AG04449 (cell line): ENCODE data around the gene KRT13.

ENCODE experiments used
- CTCF ChIA-PET: fragments of 350-600 bp; formaldehyde crosslinking; extraction: SDS; loops from one replicate; lab custom pipeline; 2021; ENCODE audit warnings: antibody characterized with exemption; lab: Yijun Ruan, JAX
- POLR2A ChIA-PET: fragments of 400-600, 350-600 bp; formaldehyde crosslinking; extraction: SDS; loops from one replicate; lab custom pipeline; 2020; ENCODE audit warnings: antibody characterized with exemption, inconsistent platforms; lab: Yijun Ruan, JAX
- DNase-seq: peaks from one replicate; pipeline ENCODE4 v3.0.0-alpha.2; 2010; ENCODE audit warnings: low read depth, low spot score
- H3K4me3 ChIP-seq: 2 replicates; pipeline ENCODE4 v1.5.1; 2011; ENCODE audit warnings: low read depth, mild to moderate bottlenecking, control low read depth, low read length
- CTCF ChIP-seq: IDR thresholded peaks from one replicate; pipeline ENCODE4 v1.5.1; 2011; ENCODE audit warnings: mild to moderate bottlenecking, moderate library complexity, low read length, control low read depth, inconsistent platforms; ENCODE audit not compliant: insufficient read depth; ENCODE audit errors: missing control alignments

The KRT13 gene

GRCh38 chr17:41513168-41513547 is 7.7 kb upstream of the KRT13 start:
- ChIA-PET CTCF (interaction anchor here (0.9 to 2.0 kb wide), 4 partner anchors 8 to 152 kb away, joined by 3 to 8 read pairs (median 6); no protein-coding TSS in a partner anchor), POLR2A (no interaction called here)
- DNase-seq = no peak
- no peak overlapping the region for H3K4me3 ChIP-seq
- TF ChIP-seq CTCF = no peak

- TF ChIP-seq CTCF = no peak
- DNase-seq = no peak
- ChIA-PET POLR2A (no interaction called here), CTCF (interaction anchor here (0.9 to 2.0 kb wide), 7 partner anchors 9 to 153 kb away, joined by 3 to 7 read pairs (median 4); no protein-coding TSS in a partner anchor)
- H3K4me3 ChIP-seq = no peak overlapping the region
These were observed 7.2 kb upstream of the KRT13 start for GRCh38 chr17:41512546-41513167.

GRCh38 chr17:41511716-41512115 is 6.3 kb upstream of the KRT13 start:
- H3K4me3 ChIP-seq = no peak overlapping the region
- TF ChIP-seq CTCF = no peak
- no peak for DNase-seq
- CTCF ChIA-PET = interaction anchor here (1.0 to 2.0 kb wide), 5 partner anchors 9 to 137 kb away, joined by 3 to 7 read pairs (median 4); no protein-coding TSS in a partner anchor
- POLR2A ChIA-PET = no interaction called here

GRCh38 chr17:41511116-41511515 is 5.7 kb upstream of the KRT13 start:
- ChIA-PET POLR2A (no interaction called here), CTCF (interaction anchor here (1.0 to 2.4 kb wide), 2 partner anchors 38 to 137 kb away, joined by 3 to 11 read pairs; no protein-coding TSS in a partner anchor)
- TF ChIP-seq CTCF = no peak
- no peak for DNase-seq
- no peak overlapping the region for H3K4me3 ChIP-seq

- ChIA-PET CTCF (interaction anchor here (1.0 to 2.4 kb wide), 3 partner anchors 8 to 138 kb away, joined by 3 to 11 read pairs (median 6); partner anchors contain the start of gene KRT15), POLR2A (interaction anchor here (0.6 kb wide), 1 partner anchor 451 kb away, joined by 4 read pairs; no protein-coding TSS in a partner anchor)
- no peak for TF ChIP-seq CTCF
- no peak for DNase-seq
- no peak overlapping the region for H3K4me3 ChIP-seq
These were observed 5.0 kb upstream of the KRT13 start for GRCh38 chr17:41510251-41511065.
